ENCODE data around the gene KCNC2.

DNA sequence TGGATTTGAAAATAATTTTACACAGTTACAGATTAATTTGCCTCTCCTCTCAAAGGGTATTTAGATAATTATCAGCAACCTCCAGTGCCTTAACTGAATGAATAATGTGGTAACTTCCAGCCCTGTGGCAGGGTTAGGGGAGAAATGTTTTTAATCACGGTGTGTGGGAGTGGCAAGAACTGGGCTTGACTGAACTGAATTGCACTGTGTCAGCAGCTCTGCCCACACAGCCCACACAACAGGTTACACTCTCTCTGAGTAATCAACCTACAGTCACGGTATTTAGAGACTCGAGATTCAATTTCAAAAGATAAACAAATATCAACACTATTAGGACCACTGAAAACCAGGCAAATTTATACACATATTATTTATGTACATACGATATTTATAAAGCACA, 198.5 kb downstream of the KCNC2 start:
- TF ChIP-seq POLR2AphosphoS5 (IDR thresholded peaks at IDR 0.05) = no peak
- TF ChIP-seq, protein P1, sequence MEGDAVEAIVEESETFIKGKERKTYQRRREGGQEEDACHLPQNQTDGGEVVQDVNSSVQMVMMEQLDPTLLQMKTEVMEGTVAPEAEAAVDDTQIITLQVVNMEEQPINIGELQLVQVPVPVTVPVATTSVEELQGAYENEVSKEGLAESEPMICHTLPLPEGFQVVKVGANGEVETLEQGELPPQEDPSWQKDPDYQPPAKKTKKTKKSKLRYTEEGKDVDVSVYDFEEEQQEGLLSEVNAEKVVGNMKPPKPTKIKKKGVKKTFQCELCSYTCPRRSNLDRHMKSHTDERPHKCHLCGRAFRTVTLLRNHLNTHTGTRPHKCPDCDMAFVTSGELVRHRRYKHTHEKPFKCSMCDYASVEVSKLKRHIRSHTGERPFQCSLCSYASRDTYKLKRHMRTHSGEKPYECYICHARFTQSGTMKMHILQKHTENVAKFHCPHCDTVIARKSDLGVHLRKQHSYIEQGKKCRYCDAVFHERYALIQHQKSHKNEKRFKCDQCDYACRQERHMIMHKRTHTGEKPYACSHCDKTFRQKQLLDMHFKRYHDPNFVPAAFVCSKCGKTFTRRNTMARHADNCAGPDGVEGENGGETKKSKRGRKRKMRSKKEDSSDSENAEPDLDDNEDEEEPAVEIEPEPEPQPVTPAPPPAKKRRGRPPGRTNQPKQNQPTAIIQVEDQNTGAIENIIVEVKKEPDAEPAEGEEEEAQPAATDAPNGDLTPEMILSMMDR (IDR thresholded peaks at IDR 0.05) = no peak
